NB4 (cell line): ENCODE measurements around the gene REPIN1.

Experiments
- DNase-seq: peaks from one replicate; pipeline ENCODE4 v3.0.0; 2010; ENCODE audit warnings: low read depth
- H3K4me3 ChIP-seq: one replicate; pipeline ENCODE4 v1.5.1; 2011; ENCODE audit warnings: mild to moderate bottlenecking, low read depth, low read length, moderate library complexity
- CTCF ChIP-seq: IDR thresholded peaks from one replicate; pipeline ENCODE4 v1.5.1; 2012; ENCODE audit warnings: low read depth, low read length
- MAX ChIP-seq: IDR thresholded peaks from 2 replicates; pipeline ENCODE4 v1.6.1; 2011; ENCODE audit warnings: low read depth, low read length
- MYC ChIP-seq: IDR thresholded peaks from 2 replicates; pipeline ENCODE4 v1.6.1; 2011; ENCODE audit warnings: low read depth, low read length
- POLR2A ChIP-seq: IDR thresholded peaks from 2 replicates; pipeline ENCODE4 v1.6.1; 2011; ENCODE audit warnings: mild to moderate bottlenecking; ENCODE audit not compliant: insufficient read length; ENCODE audit errors: extremely low read depth

Gene REPIN1

GRCh38 chr7:150324373-150324961, 44.2 kb upstream of the REPIN1 start:
- H3K4me3 ChIP-seq, result peak overlapping the region; percentile 57
- no peak for TF ChIP-seq CTCF
- TF ChIP-seq POLR2A, result no peak
- no peak for TF ChIP-seq MYC
- TF ChIP-seq MAX, result no peak
- DNase-seq, result peak; percentile 21

GRCh38 chr7:150325110-150325611, 43.5 kb upstream of the REPIN1 start:
- DNase-seq, result peak; percentile 47
- H3K4me3 ChIP-seq, result no peak overlapping the region
- no peak for TF ChIP-seq CTCF

- DNase-seq, result no peak
- no peak overlapping the region for H3K4me3 ChIP-seq
- TF ChIP-seq CTCF, result no peak
- TF ChIP-seq POLR2A, result no peak
- no peak for TF ChIP-seq MYC
- no peak for TF ChIP-seq MAX
These were observed 42.7 kb upstream of the REPIN1 start for GRCh38 chr7:150325901-150326300.

GRCh38 chr7:150326657-150327268, 41.9 kb upstream of the REPIN1 start:
- no peak for TF ChIP-seq MYC
- no peak for TF ChIP-seq CTCF
- no peak for TF ChIP-seq MAX
- no peak for TF ChIP-seq POLR2A
- no peak for DNase-seq
- H3K4me3 ChIP-seq, result no peak overlapping the region

- no peak for DNase-seq
- TF ChIP-seq CTCF, result no peak
- no peak for TF ChIP-seq MAX
- TF ChIP-seq POLR2A, result no peak
- no peak for TF ChIP-seq MYC
- no peak overlapping the region for H3K4me3 ChIP-seq
These were observed 41.3 kb upstream of the REPIN1 start for GRCh38 chr7:150327308-150327707.
